K562 (cell line): ENCODE measurements around the gene SST. TPM values are rescaled to one million over a fixed set of nuclear protein-coding genes. Genes with fewer than 3 reads are reported as not detected.

Source experiments
- ATAC-seq: fragments of 200-7000 bp; cut with Tn5 transposase; 3 replicates; pipeline ENCODE4 v1.9.1; 2020; ENCODE audit warnings: moderate library complexity
- BruUV-seq: library from RNA; stranded (reverse); fragments of 400-500 nt; replicated peaks from 2 replicates; lab custom pipeline; 2021; lab: Mats Ljungman, UMichigan
- CTCF ChIA-PET: fragments of 300-600 bp; formaldehyde crosslinking; extraction: SDS; loops from one replicate; lab custom pipeline; 2021; ENCODE audit warnings: low intra/inter-chr PET ratio; lab: Yijun Ruan, JAX
- POLR2A ChIA-PET: fragments of 300-600, 350-650 bp; sonication (Branson Sonifier 250); formaldehyde crosslinking; extraction: SDS; loops from one replicate; lab custom pipeline; 2021; ENCODE audit warnings: antibody characterized with exemption, inconsistent platforms; lab: Yijun Ruan, JAX
- DNase-seq, 4 experiments: peaks; one replicate each; pipeline versions ENCODE4 v3.0.0 to v3.0.0-alpha.2; 2011 to 2018; ENCODE audit warnings: low spot score in 3 of 4, mixed read lengths in 3 of 4; ENCODE audit errors: extremely low read depth in 1 of 4
- FAIRE-seq: peaks from 2 replicates; lab custom pipeline; 2011; peaks lifted over from hg19 to GRCh38; lab: Jason Lieb, UNC
- H2AFZ ChIP-seq: 2 replicates; pipeline ENCODE4 v1.6.0; 2011; ENCODE audit warnings: low read depth, low read length, control low read depth, inconsistent platforms
- H3K27ac ChIP-seq: fragments of 200-600 bp; 3 replicates; pipeline ENCODE4 v1.8.0; 2011; ENCODE audit warnings: low read depth, mild to moderate bottlenecking, control low read depth, inconsistent platforms, low read length, moderate library complexity, mixed read lengths; ENCODE audit errors: extremely low read depth
- H3K27me3 ChIP-seq, 2 experiments: fragments of 300-600 bp in 1 of 2; 2 replicates in 1 of 2; 3 replicates in 1 of 2; pipeline versions ENCODE4 v1.6.0 to v1.8.0; 2011; ENCODE audit warnings: inconsistent platforms in 2 of 2, low read length in 2 of 2, mild to moderate bottlenecking in 1 of 2, mixed read lengths in 1 of 2, moderate library complexity in 1 of 2; ENCODE audit not compliant: control insufficient read depth in 2 of 2, insufficient read depth in 2 of 2
- H3K36me3 ChIP-seq: fragments of 300-600 bp; 3 replicates; pipeline ENCODE4 v1.8.0; 2011; ENCODE audit warnings: mild to moderate bottlenecking, low read length, inconsistent platforms; ENCODE audit not compliant: control insufficient read depth, insufficient read depth
- H3K4me1 ChIP-seq, 2 experiments: fragments of 200-600 bp in 1 of 2; replicated peaks in 1 of 2; 2 replicates in 1 of 2; 3 replicates in 1 of 2; pipeline versions ENCODE4 v1.5.1 to v1.8.0; 2011; ENCODE audit warnings: inconsistent platforms in 2 of 2, low read length in 2 of 2, mild to moderate bottlenecking in 1 of 2, mixed read lengths in 1 of 2, moderate library complexity in 1 of 2; ENCODE audit not compliant: control insufficient read depth in 2 of 2, insufficient read depth in 2 of 2
- H3K4me2 ChIP-seq: 2 replicates; pipeline ENCODE4 v1.6.1; 2011; ENCODE audit warnings: low read length, control low read depth, inconsistent platforms, mixed read lengths; ENCODE audit not compliant: insufficient read depth
- H3K4me3 ChIP-seq: fragments of 200-600 bp; sonication (generic), shearing (Covaris generic); 2 replicates; pipeline ENCODE4 v1.5.1; 2016; ENCODE audit warnings: control low read depth, inconsistent platforms
- H3K79me2 ChIP-seq: fragments of 200-600 bp; 3 replicates; pipeline ENCODE4 v1.8.0; 2011; ENCODE audit warnings: low read length, inconsistent platforms; ENCODE audit not compliant: control insufficient read depth, insufficient read depth
- H3K9ac ChIP-seq, 2 experiments: 2 replicates each; pipeline versions ENCODE4 v1.6.0 to v1.6.1; 2011; ENCODE audit warnings: low read depth in 2 of 2, low read length in 2 of 2, control low read depth in 1 of 2, inconsistent platforms in 1 of 2, mild to moderate bottlenecking in 1 of 2, mixed read lengths in 1 of 2; ENCODE audit not compliant: insufficient read depth in 1 of 2
- H3K9me1 ChIP-seq: one replicate; pipeline ENCODE4 v1.6.0; 2011; ENCODE audit warnings: inconsistent platforms, mild to moderate bottlenecking, low read length, moderate library complexity; ENCODE audit not compliant: control insufficient read depth, insufficient read depth
- H3K9me3 ChIP-seq: replicated peaks from 2 replicates; pipeline ENCODE4 v1.5.1; 2011; ENCODE audit warnings: low read depth, low read length, inconsistent platforms; ENCODE audit not compliant: control insufficient read depth, insufficient read depth
- H4K20me1 ChIP-seq: replicated peaks from 2 replicates; pipeline ENCODE4 v1.6.1; 2011; ENCODE audit warnings: low read length, inconsistent platforms, mixed read lengths; ENCODE audit not compliant: control insufficient read depth, insufficient read depth
- BRD9 ChIP-seq: fragments of 450-650 bp; IDR thresholded peaks from 2 replicates; pipeline ENCODE4 v1.6.1; 2018; ENCODE audit warnings: low read depth; ENCODE audit not compliant: partially characterized antibody
- CBFA2T3 ChIP-seq: fragments of 450-650 bp; IDR thresholded peaks from 2 replicates; pipeline ENCODE4 v1.6.1; 2017
- LEF1 ChIP-seq: fragments of 450-650 bp; IDR thresholded peaks from 2 replicates; pipeline ENCODE4 v1.6.1; 2016; ENCODE audit warnings: mild to moderate bottlenecking
- NCOA1 ChIP-seq: fragments of 450-650 bp; IDR thresholded peaks from 2 replicates; pipeline ENCODE4 v1.6.1; 2016; ENCODE audit warnings: low read depth
- NFRKB ChIP-seq: fragments of 450-650 bp; IDR thresholded peaks from 2 replicates; pipeline ENCODE4 v1.6.1; 2016; ENCODE audit warnings: low read depth
- SMAD1 ChIP-seq: fragments of 150-350 bp; IDR thresholded peaks from 2 replicates; pipeline ENCODE4 v1.6.1; 2014; ENCODE audit warnings: low read length, low read depth; ENCODE audit not compliant: partially characterized antibody
- SOX6 ChIP-seq: fragments of 450-650 bp; IDR thresholded peaks from 2 replicates; pipeline ENCODE4 v1.6.1; 2014; ENCODE audit warnings: mild to moderate bottlenecking
- ZNF134 ChIP-seq: fragments of 250-450 bp; sonication (Bioruptor Pico); conservative IDR thresholded peaks from 2 replicates; pipeline ENCODE4 v1.4.0; 2020
- WGBS: fragments of 100-300 bp; shearing (Covaris generic); methylation state at CpG from one replicate; pipeline ENCODE4 v1.1.6; 2016; ENCODE audit warnings: low coverage, mixed read lengths; ENCODE audit not compliant: insufficient coverage; ENCODE audit errors: missing lambda C conversion rate; 5-methylcytosine and 5-hydroxymethylcytosine counted together
- in situ Hi-C: fragments of 300-500 bp; cut with MboI; formaldehyde crosslinking; loops from 4 replicates; pipeline ENCODE4 v1.15.0; 2018; ENCODE audit warnings: inconsistent platforms, mixed read lengths
- intact Hi-C: fragments of 100-400 bp; cut with micrococcal nuclease; formaldehyde crosslinking; loops from 2 replicates; pipeline ENCODE4 v1.14.2; 2022
- polyA plus RNA-seq, 8 experiments: library from polyadenylated mRNA; depleted of rRNA in 4 of 8; stranded (reverse) in 5 of 8; unstranded in 3 of 8; fragments of >200 nt; fragmentation: Nextera tagmentation in 2 of 8; fragmentation: Illumina TruSeq in 1 of 8; extraction: Ambion mirVana in 2 of 8; extraction: Trizol in 1 of 8; gene quantifications; 2 replicates each; pipeline versions ENCODE4 v1.2.1 to v1.2.3, GENCODE V29; 2011 to 2014; ENCODE audit warnings: inconsistent platforms in 1 of 8, missing spikeins in 1 of 8
- total RNA-seq, 7 experiments: library from RNA; depleted of rRNA in 6 of 7; stranded (reverse); fragments of >200 nt in 6 of 7; fragmentation: Illumina TruSeq in 2 of 7; extraction: Trizol in 2 of 7; gene quantifications; 2 replicates each; pipeline versions ENCODE4 v1.2.1 to v1.2.3, GENCODE V29; 2011 to 2021; ENCODE audit warnings: low replicate concordance in 1 of 7
- TF ChIP-seq, protein P1 (sequence below): fragments of 450-650 bp; IDR thresholded peaks from 2 replicates; pipeline ENCODE4 v1.6.1; 2017; ENCODE audit warnings: mild to moderate bottlenecking, moderate library complexity
- TF ChIP-seq, protein P2 (sequence below): fragments of 250-450 bp; sonication (Bioruptor Pico); IDR thresholded peaks from 2 replicates; pipeline ENCODE4 v1.4.0; 2020; ENCODE audit warnings: borderline replicate concordance
- TF ChIP-seq, protein P3 (sequence below): IDR thresholded peaks from 2 replicates; pipeline ENCODE4 v1.6.1; 2016; ENCODE audit warnings: missing genetic modification characterization, missing compliant biosample characterization
- TF ChIP-seq, protein P4 (sequence below): fragments of 250-450 bp; sonication (Bioruptor Pico); IDR thresholded peaks from 2 replicates; pipeline ENCODE4 v1.5.0; 2021

SST gene
- total and polyA plus RNA-seq, 9 of the 15 experiments (the other 6 are each of a cell fraction or from before 2014, with no cell fraction given): not detected

DNA sequence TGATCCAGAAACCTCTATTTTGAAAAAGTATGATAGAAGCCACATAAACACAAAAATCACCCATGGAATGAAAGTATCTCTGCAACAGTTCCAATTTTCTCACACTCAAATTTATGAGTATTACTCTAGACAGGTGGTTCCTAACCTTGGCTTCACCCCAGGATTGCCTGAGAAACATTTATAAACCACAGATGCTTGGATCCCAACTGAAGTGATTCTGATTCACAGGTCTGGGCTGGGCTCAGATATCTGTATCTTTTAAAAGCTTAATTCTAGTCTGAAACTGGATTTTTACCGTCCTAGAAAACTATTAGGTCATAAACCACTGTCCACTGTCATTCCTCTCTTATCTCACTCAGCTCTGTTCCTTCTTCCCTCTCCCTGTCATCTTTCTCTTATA lies 7.4 kb upstream of the SST start:
- Histone ChIP-seq H3K4me2 (no peak overlapping the region), H3K27ac (no peak overlapping the region), H4K20me1 (no peaks in the 10 kb centered on the region), H2AFZ (no peak overlapping the region), H3K27me3 (no peaks in the 10 kb centered on the region), H3K9me1 (no peaks in the 10 kb centered on the region), H3K36me3 (no peaks in the 10 kb centered on the region), H3K4me3 (no peak overlapping the region), H3K79me2 (no peaks in the 10 kb centered on the region), H3K9me3 (no peaks in the 10 kb centered on the region), H3K4me1 (peaks cover 0 to 4% of the 10 kb centered on the region in 2 experiments; a peak in 1 of 5 replicates), H3K9ac (no peak overlapping the region)
- WGBS: 0% methylated on average over 1 of the region's 1 CpG
- no TSS peak for BruUV-seq
- ATAC-seq (no peak), DNase-seq (no peak), FAIRE-seq (no peak)
- intact Hi-C loops: loop anchor here (2.0 kb wide), 1 partner anchor 247 kb away; no protein-coding TSS in a partner anchor
- ChIA-PET POLR2A (no interaction called here), CTCF (interaction anchor here (0.7 to 5.2 kb wide), 3 partner anchors 53 to 458 kb away, joined by 3 to 147 read pairs (median 24); no protein-coding TSS in a partner anchor)
- no peak for TF ChIP-seq NFRKB
- no peak for TF ChIP-seq SMAD1
- TF ChIP-seq, protein P1, sequence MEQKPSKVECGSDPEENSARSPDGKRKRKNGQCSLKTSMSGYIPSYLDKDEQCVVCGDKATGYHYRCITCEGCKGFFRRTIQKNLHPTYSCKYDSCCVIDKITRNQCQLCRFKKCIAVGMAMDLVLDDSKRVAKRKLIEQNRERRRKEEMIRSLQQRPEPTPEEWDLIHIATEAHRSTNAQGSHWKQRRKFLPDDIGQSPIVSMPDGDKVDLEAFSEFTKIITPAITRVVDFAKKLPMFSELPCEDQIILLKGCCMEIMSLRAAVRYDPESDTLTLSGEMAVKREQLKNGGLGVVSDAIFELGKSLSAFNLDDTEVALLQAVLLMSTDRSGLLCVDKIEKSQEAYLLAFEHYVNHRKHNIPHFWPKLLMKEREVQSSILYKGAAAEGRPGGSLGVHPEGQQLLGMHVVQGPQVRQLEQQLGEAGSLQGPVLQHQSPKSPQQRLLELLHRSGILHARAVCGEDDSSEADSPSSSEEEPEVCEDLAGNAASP: no peak
- no peak for TF ChIP-seq BRD9
- TF ChIP-seq LEF1: no peak
- TF ChIP-seq NCOA1: no peak
- no peak for TF ChIP-seq SOX6
- TF ChIP-seq, protein P2, sequence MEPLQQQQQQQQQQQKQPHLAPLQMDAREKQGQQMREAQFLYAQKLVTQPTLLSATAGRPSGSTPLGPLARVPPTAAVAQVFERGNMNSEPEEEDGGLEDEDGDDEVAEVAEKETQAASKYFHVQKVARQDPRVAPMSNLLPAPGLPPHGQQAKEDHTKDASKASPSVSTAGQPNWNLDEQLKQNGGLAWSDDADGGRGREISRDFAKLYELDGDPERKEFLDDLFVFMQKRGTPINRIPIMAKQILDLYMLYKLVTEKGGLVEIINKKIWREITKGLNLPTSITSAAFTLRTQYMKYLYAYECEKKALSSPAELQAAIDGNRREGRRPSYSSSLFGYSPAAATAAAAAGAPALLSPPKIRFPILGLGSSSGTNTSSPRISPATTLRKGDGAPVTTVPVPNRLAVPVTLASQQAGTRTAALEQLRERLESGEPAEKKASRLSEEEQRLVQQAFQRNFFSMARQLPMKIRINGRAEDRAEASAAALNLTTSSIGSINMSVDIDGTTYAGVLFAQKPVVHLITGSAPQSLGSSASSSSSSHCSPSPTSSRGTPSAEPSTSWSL: no peak
- no peak for TF ChIP-seq CBFA2T3
- TF ChIP-seq, protein P3, sequence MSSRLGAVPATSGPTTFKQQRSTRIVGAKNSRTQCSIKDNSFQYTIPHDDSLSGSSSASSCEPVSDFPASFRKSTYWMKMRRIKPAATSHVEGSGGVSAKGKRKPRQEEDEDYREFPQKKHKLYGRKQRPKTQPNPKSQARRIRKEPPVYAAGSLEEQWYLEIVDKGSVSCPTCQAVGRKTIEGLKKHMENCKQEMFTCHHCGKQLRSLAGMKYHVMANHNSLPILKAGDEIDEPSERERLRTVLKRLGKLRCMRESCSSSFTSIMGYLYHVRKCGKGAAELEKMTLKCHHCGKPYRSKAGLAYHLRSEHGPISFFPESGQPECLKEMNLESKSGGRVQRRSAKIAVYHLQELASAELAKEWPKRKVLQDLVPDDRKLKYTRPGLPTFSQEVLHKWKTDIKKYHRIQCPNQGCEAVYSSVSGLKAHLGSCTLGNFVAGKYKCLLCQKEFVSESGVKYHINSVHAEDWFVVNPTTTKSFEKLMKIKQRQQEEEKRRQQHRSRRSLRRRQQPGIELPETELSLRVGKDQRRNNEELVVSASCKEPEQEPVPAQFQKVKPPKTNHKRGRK (tag): no peak
- TF ChIP-seq ZNF134 (CRISPR knock-in tag): no peak
- TF ChIP-seq, protein P4, sequence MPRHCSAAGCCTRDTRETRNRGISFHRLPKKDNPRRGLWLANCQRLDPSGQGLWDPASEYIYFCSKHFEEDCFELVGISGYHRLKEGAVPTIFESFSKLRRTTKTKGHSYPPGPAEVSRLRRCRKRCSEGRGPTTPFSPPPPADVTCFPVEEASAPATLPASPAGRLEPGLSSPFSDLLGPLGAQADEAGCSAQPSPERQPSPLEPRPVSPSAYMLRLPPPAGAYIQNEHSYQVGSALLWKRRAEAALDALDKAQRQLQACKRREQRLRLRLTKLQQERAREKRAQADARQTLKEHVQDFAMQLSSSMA: no peak
- in situ Hi-C loops: loop anchor here (5.0 kb wide), 2 partner anchors 360 to 450 kb away; no protein-coding TSS in a partner anchor
